ENCODE measurements around the gene PPP1R7.

GRCh38 chr2:241183221-241183620, 33.0 kb downstream of the PPP1R7 start:
- TF ChIP-seq CTCF (IDR thresholded peaks at IDR 0.05; ENCODE audit: borderline replicate concordance, extremely low read depth, low read length, poor library complexity, severe bottlenecking): no peak
- no peak for TF ChIP-seq EZH2 (IDR thresholded peaks at IDR 0.05; ENCODE audit: borderline replicate concordance, low read depth, low read length, severe bottlenecking)

All from DND-41 (cell line).